ENCODE data around the gene ZNF438.

ZNF438 gene

GRCh38 chr10:31011017-31011664 is 20.5 kb downstream of the ZNF438 start:
- DNase-seq, result no peak

GRCh38 chr10:31010062-31010461 is 21.6 kb downstream of the ZNF438 start:
- DNase-seq, result no peak

- DNase-seq, result no peak
These were observed 25.8 kb downstream of the ZNF438 start for GRCh38 chr10:31005895-31006294.

- DNase-seq, result no peak
These were observed 27.0 kb downstream of the ZNF438 start for GRCh38 chr10:31004611-31005193.

GRCh38 chr10:31001740-31002139 is 29.9 kb downstream of the ZNF438 start:
- DNase-seq, result no peak

GRCh38 chr10:31000867-31001266 is 30.8 kb downstream of the ZNF438 start:
- DNase-seq, result no peak

- no peak for DNase-seq
These were observed 31.4 kb downstream of the ZNF438 start for GRCh38 chr10:31000071-31000782.

- no peak for DNase-seq
These were observed 32.5 kb downstream of the ZNF438 start for GRCh38 chr10:30999070-30999712.

- no peak for DNase-seq
These were observed 34.0 kb downstream of the ZNF438 start for GRCh38 chr10:30997536-30998235.

GRCh38 chr10:30996481-30997005 is 35.1 kb downstream of the ZNF438 start:
- DNase-seq, result no peak

- no peak for DNase-seq
These were observed 36.4 kb downstream of the ZNF438 start for GRCh38 chr10:30995081-30995770.

GRCh38 chr10:30993155-30993554 is 38.5 kb downstream of the ZNF438 start:
- DNase-seq, result no peak

GRCh38 chr10:30992681-30993080 is 39.0 kb downstream of the ZNF438 start:
- no peak for DNase-seq

- no peak for DNase-seq
These were observed 40.0 kb downstream of the ZNF438 start for GRCh38 chr10:30991647-30992011.

GRCh38 chr10:30990971-30991646 is 40.6 kb downstream of the ZNF438 start:
- no peak for DNase-seq

GRCh38 chr10:30990351-30990750 is 41.3 kb downstream of the ZNF438 start:
- no peak for DNase-seq

- DNase-seq, result no peak
These were observed 42.7 kb downstream of the ZNF438 start for GRCh38 chr10:30988831-30989435.

GRCh38 chr10:30987463-30987862 is 44.2 kb downstream of the ZNF438 start:
- no peak for DNase-seq

GRCh38 chr10:30986053-30986555 is 45.6 kb downstream of the ZNF438 start:
- DNase-seq, result no peak

GRCh38 chr10:30985512-30985911 is 46.2 kb downstream of the ZNF438 start:
- no peak for DNase-seq
